Stomach (tissue), 9 donors: ENCODE measurements around the gene ECI1. TPM values are rescaled to one million over a fixed set of nuclear protein-coding genes. Genes with fewer than 3 reads are reported as not detected.

ENCODE experiments used
- DNase-seq, 2 donors: peaks; one replicate each; pipeline versions ENCODE4 v3.0.0 to v3.0.0-alpha.2; 2013 to 2019
- H3K27ac ChIP-seq, 5 donors: fragments of 200-600 bp in 4 of 5; sonication (generic) in 4 of 5; one replicate each; pipeline ENCODE4 v1.5.1; 2013 to 2019; ENCODE audit warnings: mild to moderate bottlenecking in 1 of 5, moderate library complexity in 1 of 5
- H3K27me3 ChIP-seq, 3 donors: fragments of 200-600 bp; sonication (generic); one replicate each; pipeline ENCODE4 v1.5.1; 2017 to 2019; ENCODE audit warnings: mixed run types in 1 of 3
- H3K36me3 ChIP-seq, 4 donors: fragments of 200-600 bp; sonication (generic); 1 replicate in 3 of 4; 2 replicates in 1 of 4; pipeline ENCODE4 v1.5.1; 2016 to 2019
- H3K4me1 ChIP-seq, 4 donors: fragments of 200-600 bp; sonication (generic); one replicate each; pipeline ENCODE4 v1.5.1; 2016 to 2019
- H3K4me3 ChIP-seq, 4 donors: fragments of 200-600 bp; sonication (generic) in 3 of 4; one replicate each; pipeline ENCODE4 v1.5.1; 2016 to 2019; ENCODE audit warnings: mild to moderate bottlenecking in 1 of 4
- H3K9me3 ChIP-seq, 4 donors: fragments of 200-600 bp; sonication (generic); one replicate each; pipeline ENCODE4 v1.5.1; 2016 to 2019
- CTCF ChIP-seq, 7 experiments: fragments of 450-650 bp in 4 of 7; fragments of 200-600 bp in 3 of 7; sonication (generic) in 3 of 7; IDR thresholded peaks; one replicate each; pipeline ENCODE4 v1.5.1; 2016 to 2019; ENCODE audit warnings: antibody characterized with exemption in 7 of 7, control low read depth in 2 of 7, mild to moderate bottlenecking in 1 of 7
- EP300 ChIP-seq: sonication (generic); formaldehyde crosslinking; IDR thresholded peaks from one replicate; pipeline ENCODE4 v1.6.1; 2017; ENCODE audit warnings: antibody characterized with exemption
- POLR2A ChIP-seq, 4 donors: fragments of 450-650 bp; IDR thresholded peaks; one replicate each; pipeline ENCODE4 v1.6.1; 2016; ENCODE audit warnings: antibody characterized with exemption in 4 of 4, control low read depth in 2 of 4, mild to moderate bottlenecking in 1 of 4, moderate library complexity in 1 of 4
- POLR2AphosphoS5 ChIP-seq, 3 donors: sonication (generic); formaldehyde crosslinking; IDR thresholded peaks; one replicate each; pipeline ENCODE4 v1.6.1; 2016; ENCODE audit warnings: antibody characterized with exemption in 3 of 3
- WGBS, 5 donors: extraction: QIAGEN DNeasy Blood & Tissue Kit in 3 of 5; methylation state at CpG; one replicate each; pipeline versions ENCODE4 v1.1.5 to v1.1.7; 2013 to 2018; 5-methylcytosine and 5-hydroxymethylcytosine counted together
- intact Hi-C: fragments of 100-400 bp; cut with DNase I; formaldehyde crosslinking; loops from one replicate; pipeline ENCODE4 v1.15.1; 2023; ENCODE audit warnings: low total_unique reads
- polyA plus RNA-seq, 3 donors: library from polyadenylated mRNA; stranded (reverse); fragments of 200-250 nt; gene quantifications; one replicate each; pipeline ENCODE4 v1.2.3, GENCODE V29; 2013
- total RNA-seq, 5 donors: library from RNA; depleted of rRNA; stranded (reverse); fragments of >200 nt; gene quantifications; one replicate each; pipeline versions ENCODE4 v1.1.0 to v1.2.3, GENCODE V29; 2014 to 2016
- donor health status: healthy with polysubstance abuse.
- donor health status: Bipolar disorder and iron deficiency.
- donor health status: healthy.

ECI1 gene
- total and polyA plus RNA-seq, 8 donors = 20.4 to 234 (median 107) TPM

- DNase-seq = peak in 1 of 2 donors; percentile 1
- H3K27me3 ChIP-seq = no peaks in the 10 kb centered on the region
- H3K4me3 ChIP-seq = no peak overlapping the region
- no peak for TF ChIP-seq EP300
- TF ChIP-seq POLR2A (IDR thresholded peaks at IDR 0.05) = no peak
- TF ChIP-seq CTCF (IDR thresholded peaks at IDR 0.05) = no peak
- TF ChIP-seq POLR2AphosphoS5 (IDR thresholded peaks at IDR 0.05) = no peak
- H3K9me3 ChIP-seq = no peaks in the 10 kb centered on the region
- H3K36me3 ChIP-seq = peaks cover 4 to 98% (median 62%) of the 10 kb centered on the region in 4 donors
- H3K27ac ChIP-seq = no peak overlapping the region
- WGBS, 5 donors = 84 to 88% (median 86%) methylated on average over 7 to 35 of the region's 35 CpGs
- H3K4me1 ChIP-seq = no peaks in the 10 kb centered on the region
- intact Hi-C loops = no loop called here
These were observed 36.6 kb upstream of the ECI1 start for GRCh38 chr16:2287916-2288547.

GRCh38 chr16:2286550-2286949, 35.2 kb upstream of the ECI1 start:
- no peaks in the 10 kb centered on the region for H3K9me3 ChIP-seq
- intact Hi-C loops = no loop called here
- H3K27ac ChIP-seq = no peak overlapping the region
- DNase-seq = no peak
- peaks cover 4 to 89% (median 55%) of the 10 kb centered on the region in 4 donors for H3K36me3 ChIP-seq
- 84 to 92% (median 89%) methylated on average over 15 to 17 of the region's 17 CpGs for WGBS, 5 donors
- TF ChIP-seq POLR2A (IDR thresholded peaks at IDR 0.05) = no peak
- no peak for TF ChIP-seq POLR2AphosphoS5 (IDR thresholded peaks at IDR 0.05)
- TF ChIP-seq EP300 = no peak
- TF ChIP-seq CTCF (IDR thresholded peaks at IDR 0.05) = no peak
- no peaks in the 10 kb centered on the region for H3K4me1 ChIP-seq
- no peaks in the 10 kb centered on the region for H3K27me3 ChIP-seq
- no peak overlapping the region for H3K4me3 ChIP-seq

- Histone ChIP-seq H3K27ac (no peak overlapping the region), H3K4me3 (no peak overlapping the region), H3K4me1 (no peaks in the 10 kb centered on the region), H3K36me3 (peaks cover 4 to 86% (median 52%) of the 10 kb centered on the region in 4 donors), H3K27me3 (no peaks in the 10 kb centered on the region), H3K9me3 (no peaks in the 10 kb centered on the region)
- DNase-seq = no peak
- WGBS, 5 donors = 71 to 89% (median 79%) methylated on average over 9 to 13 of the region's 13 CpGs
- intact Hi-C loops = no loop called here
- no peak for TF ChIP-seq EP300
- no peak for TF ChIP-seq CTCF (IDR thresholded peaks at IDR 0.05)
- no peak for TF ChIP-seq POLR2AphosphoS5 (IDR thresholded peaks at IDR 0.05)
- TF ChIP-seq POLR2A (IDR thresholded peaks at IDR 0.05) = no peak
These were observed 34.4 kb upstream of the ECI1 start for GRCh38 chr16:2285731-2286191.

GRCh38 chr16:2284797-2285576, 33.6 kb upstream of the ECI1 start:
- no peaks in the 10 kb centered on the region for H3K9me3 ChIP-seq

More at GRCh38 chr16:2284797-2285576, 33.6 kb upstream of the ECI1 start:
- DNase-seq = no peak
- TF ChIP-seq EP300 (no peak), CTCF (IDR thresholded peaks at IDR 0.05) (no peak), POLR2AphosphoS5 (IDR thresholded peaks at IDR 0.05) (no peak), POLR2A (IDR thresholded peaks at IDR 0.05) (no peak)
- Histone ChIP-seq H3K4me1 (no peaks in the 10 kb centered on the region), H3K27me3 (no peaks in the 10 kb centered on the region), H3K4me3 (no peak overlapping the region), H3K27ac (no peak overlapping the region), H3K36me3 (peaks cover 4 to 86% (median 52%) of the 10 kb centered on the region in 4 donors)
- 85 to 92% (median 89%) methylated on average over 24 to 35 of the region's 35 CpGs for WGBS, 5 donors
- intact Hi-C loops = no loop called here
